ENCODE results near the gene SDHA. TPM values are rescaled to one million over a fixed set of nuclear protein-coding genes. Genes with fewer than 3 reads are reported as not detected.

SDHA gene
- total and polyA plus RNA-seq, 10 of the 15 experiments (the other 5 are each of a cell fraction or from before 2014, with no cell fraction given): 63.3 to 205 (median 104) TPM

GRCh38 chr5:182126-182525, 36.0 kb upstream of the SDHA start (continued):
- TF ChIP-seq CEBPZ (IDR thresholded peaks at IDR 0.05; ENCODE audit: low read depth, low read length) (no peak), SREBF2 (IDR thresholded peaks at IDR 0.05; ENCODE audit: low read length) (no peak), YBX1 (IDR thresholded peaks at IDR 0.05) (no peak), HDAC6 (IDR thresholded peaks at IDR 0.05; ENCODE audit: unreplicated experiment) (no peak)

- Histone ChIP-seq H3K9me3 (replicated peaks; ENCODE audit: control insufficient read depth, insufficient read depth, low read length) (no peaks in the 10 kb centered on the region), H3K4me3 (no peak overlapping the region), H3K27me3 (replicated peaks in 1 of 2; ENCODE audit: control insufficient read depth in 2 of 2, insufficient read depth in 2 of 2, low read length in 1 of 2) (no peaks in the 10 kb centered on the region; a peak in 3 of 4 replicates), H3K36me3 (ENCODE audit: control insufficient read depth in 2 of 2, insufficient read depth in 2 of 2, low read length in 1 of 2) (no peaks in the 10 kb centered on the region), H3K9ac (ENCODE audit: control insufficient read depth, insufficient read depth, low read length) (no peak overlapping the region), H3K79me2 (ENCODE audit: control insufficient read depth, insufficient read depth, low read length) (no peaks in the 10 kb centered on the region), H3K4me2 (ENCODE audit: control insufficient read depth, insufficient read depth) (no peak overlapping the region), H3K27ac (ENCODE audit: control insufficient read depth, insufficient read depth) (no peak overlapping the region), H3K4me1 (ENCODE audit: control insufficient read depth, insufficient read depth, low read length) (peaks cover 7% of the 10 kb centered on the region), H2AFZ (ENCODE audit: control insufficient read depth, low read depth, low read length) (no peak overlapping the region), H4K20me1 (ENCODE audit: control insufficient read depth, insufficient read depth) (no peaks in the 10 kb centered on the region; the same call in 1 of the 2 replicates)
- FAIRE-seq: no peak
- RAD21 ChIA-PET (ENCODE audit: unreplicated experiment): no interaction called here
- WGBS (ENCODE audit: insufficient coverage, insufficient replicate concordance, low lambda C conversion rate, missing lambda C conversion rate): 58% methylated on average over 7 of the region's 7 CpGs
- in situ Hi-C loops (cut with MboI): no loop called here
- no TSS peak for BruUV-seq (replicated peaks)
- CTCF ChIA-PET: no interaction called here
- no peak for TF ChIP-seq SIN3A (IDR thresholded peaks at IDR 0.05; ENCODE audit: low read depth, low read length)
- no peak for TF ChIP-seq MTA3 (IDR thresholded peaks at IDR 0.05; ENCODE audit: borderline replicate concordance, low read length)
- TF ChIP-seq CUX1 (IDR thresholded peaks at IDR 0.05; ENCODE audit: insufficient replicate concordance, low read depth, low read length): no peak
- TF ChIP-seq MEF2B (IDR thresholded peaks at IDR 0.05; ENCODE audit: partially characterized antibody, poor library complexity, severe bottlenecking): no peak
- no peak for TF ChIP-seq SRF (IDR thresholded peaks at IDR 0.05; ENCODE audit: low read depth in 2 of 2, low read length in 2 of 2)
- no peak for TF ChIP-seq NR2C2 (IDR thresholded peaks at IDR 0.05; ENCODE audit: borderline replicate concordance, control insufficient read depth, insufficient read length, low read depth)
- TF ChIP-seq CEBPB (IDR thresholded peaks at IDR 0.05; ENCODE audit: borderline replicate concordance in 1 of 2, low read depth in 2 of 2, low read length in 2 of 2): no peak
- TF ChIP-seq CHD2 (IDR thresholded peaks at IDR 0.05; ENCODE audit: borderline replicate concordance, low read depth, low read length): no peak
- no peak for TF ChIP-seq RAD21 (IDR thresholded peaks at IDR 0.05; ENCODE audit: insufficient read depth, low read depth, low read length)
- no peak for TF ChIP-seq NR2C1 (IDR thresholded peaks at IDR 0.05)
- POLR2A ChIA-PET: no interaction called here
- no peak for ATAC-seq
- intact Hi-C loops (cut with micrococcal nuclease; ENCODE audit: unreplicated experiment): no loop called here
- DNase-seq (ENCODE audit: low read depth, low spot score): no peak
- SMC1A ChIA-PET (ENCODE audit: uncharacterized antibody, unreplicated experiment): no interaction called here
Observed at GRCh38 chr5:184471-184870, 33.6 kb upstream of the SDHA start.

Data from GM12878 (cell line).